ENCODE results near the gene CDIP1.
A peak's percentile ranks its signal among the peaks of the same experiment; 100 is the strongest.

The CDIP1 gene

DNA sequence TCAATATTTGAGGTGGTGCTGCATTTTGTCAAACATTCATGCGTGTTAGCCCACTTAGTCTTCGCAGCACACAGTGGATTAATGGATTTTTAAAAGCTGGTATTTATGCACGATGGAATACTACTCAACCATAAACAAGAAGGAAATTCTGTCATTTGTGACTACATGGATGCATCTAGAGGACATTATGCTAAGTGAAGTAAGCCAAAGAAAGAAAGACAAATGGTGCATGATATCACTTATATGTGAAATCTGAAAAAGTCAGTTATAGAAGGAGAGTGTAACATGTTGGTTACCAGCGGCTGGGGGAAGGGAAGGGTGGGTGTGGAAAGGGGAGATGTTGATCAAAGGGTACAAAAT, 39.4 kb downstream of the CDIP1 start:
- in situ Hi-C loops (cut with MboI; ENCODE audit: low pct_unique_long_range_greater_than_20kb, low sequenced_read_pairs), result no loop called here
- no peak for DNase-seq

GRCh38 chr16:4498546-4499195, 39.9 kb downstream of the CDIP1 start:
- in situ Hi-C loops (cut with MboI; ENCODE audit: low pct_unique_long_range_greater_than_20kb, low sequenced_read_pairs), result no loop called here
- DNase-seq, result no peak

DNA sequence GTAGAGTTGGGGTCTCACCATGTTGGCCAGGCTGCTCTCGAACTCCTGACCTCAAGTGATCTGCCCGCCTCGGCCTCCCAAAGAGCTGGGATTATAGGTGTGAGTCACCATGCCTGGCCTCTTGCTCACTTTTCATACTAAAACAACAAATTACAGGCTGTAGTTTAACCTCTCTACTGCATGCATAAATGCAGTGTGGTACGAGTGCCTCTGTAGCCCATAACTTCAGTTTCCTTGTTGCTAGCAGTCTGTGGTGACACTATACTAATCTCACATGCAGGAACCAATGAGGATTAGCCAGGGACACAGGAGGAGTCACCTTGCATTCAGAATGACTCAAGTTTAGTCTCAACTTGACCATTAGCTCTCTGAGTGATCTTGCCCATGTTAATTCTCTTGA, 42.3 kb downstream of the CDIP1 start:
- DNase-seq, result no peak

GRCh38 chr16:4495766-4496165, 42.8 kb downstream of the CDIP1 start:
- DNase-seq, result no peak
- in situ Hi-C loops (cut with MboI; ENCODE audit: low pct_unique_long_range_greater_than_20kb, low sequenced_read_pairs), result no loop called here

More for the DNA sequence above, 42.3 kb downstream of the CDIP1 start:
- in situ Hi-C loops (cut with MboI; ENCODE audit: low pct_unique_long_range_greater_than_20kb, low sequenced_read_pairs), result no loop called here

DNA sequence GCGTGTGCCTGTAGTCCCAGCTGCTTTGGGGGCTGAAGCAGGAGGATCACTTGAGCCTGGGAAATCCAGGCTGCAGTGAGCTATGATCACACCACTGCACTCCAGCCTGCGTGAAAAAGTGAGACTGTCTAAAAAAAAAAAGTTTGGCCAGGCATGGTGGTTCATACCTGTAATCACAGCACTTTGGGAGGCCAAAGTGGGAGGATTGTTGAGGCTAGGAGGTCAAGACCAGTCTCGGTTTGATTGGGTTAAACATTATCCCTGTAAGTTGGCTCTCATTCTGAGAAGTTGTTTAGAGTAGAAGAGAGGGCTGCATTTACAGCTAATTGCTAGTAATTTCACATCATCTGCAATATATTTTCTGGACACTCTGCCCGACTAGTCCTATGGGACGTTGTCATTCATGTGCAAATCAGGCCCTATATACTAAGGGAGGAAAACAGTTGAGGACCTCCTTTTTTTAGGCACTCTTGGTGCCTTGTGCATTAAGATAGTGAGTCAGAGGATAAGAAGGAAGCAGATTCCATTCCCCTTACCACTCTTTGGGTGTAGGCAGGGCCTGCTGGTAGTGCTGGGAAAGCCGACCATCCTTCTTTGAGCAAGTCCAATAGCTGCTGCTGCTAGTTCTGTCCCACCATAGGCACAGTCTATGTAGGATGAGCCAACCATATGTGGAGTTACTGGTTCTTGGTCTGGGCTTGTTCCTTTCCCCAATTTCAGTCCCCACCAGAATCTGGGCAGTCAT, 43.7 kb downstream of the CDIP1 start:
- in situ Hi-C loops (cut with MboI; ENCODE audit: low pct_unique_long_range_greater_than_20kb, low sequenced_read_pairs), result no loop called here
- DNase-seq, result no peak

DNA sequence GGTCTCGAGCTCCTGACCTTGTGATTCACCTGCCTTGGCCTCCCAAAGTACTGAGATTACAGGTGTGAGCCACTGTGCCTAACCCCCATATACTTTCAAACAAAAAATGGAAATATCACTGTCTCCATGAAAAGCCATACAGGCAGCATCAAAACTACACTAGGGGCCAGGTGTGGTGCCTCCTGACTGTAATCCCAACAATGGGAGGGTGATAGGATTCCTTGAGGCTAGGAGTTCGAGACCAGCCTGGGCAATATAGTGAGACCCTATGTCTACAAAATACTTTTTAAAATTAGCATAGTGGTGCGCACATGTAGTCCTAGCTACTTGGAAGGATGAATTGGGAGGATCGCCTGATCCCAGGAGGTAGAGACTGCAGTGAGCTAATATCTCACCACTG, 46.7 kb downstream of the CDIP1 start:
- in situ Hi-C loops (cut with MboI; ENCODE audit: low pct_unique_long_range_greater_than_20kb, low sequenced_read_pairs), result no loop called here

GRCh38 chr16:4489030-4489429, 49.5 kb downstream of the CDIP1 start:
- in situ Hi-C loops (cut with MboI; ENCODE audit: low pct_unique_long_range_greater_than_20kb, low sequenced_read_pairs), result no loop called here
- DNase-seq, result no peak

More for the DNA sequence above, 46.7 kb downstream of the CDIP1 start:
- no peak for DNase-seq

DNA sequence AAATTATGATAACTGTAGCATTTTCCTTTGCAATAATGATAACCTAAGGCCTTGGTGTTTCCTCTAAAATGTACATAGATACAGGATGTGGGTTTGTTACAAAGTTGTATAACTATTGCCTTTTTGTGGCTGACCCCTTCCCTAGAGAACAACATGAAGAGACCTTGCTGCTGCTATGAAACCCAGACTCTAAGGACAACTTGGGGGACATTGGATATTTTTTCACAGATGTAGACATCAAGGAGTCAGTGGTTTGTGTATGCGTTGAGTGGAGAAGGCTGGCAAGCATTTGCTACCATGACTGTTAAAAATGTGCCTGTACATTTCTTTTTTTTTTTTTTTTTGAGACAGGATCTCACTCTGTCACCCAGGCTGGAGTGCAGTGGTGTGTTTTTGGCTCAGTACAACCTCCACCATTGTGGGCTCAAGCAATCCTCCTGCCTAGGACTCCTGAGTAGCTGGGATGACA, 50.0 kb downstream of the CDIP1 start:
- in situ Hi-C loops (cut with MboI; ENCODE audit: low pct_unique_long_range_greater_than_20kb, low sequenced_read_pairs), result no loop called here
- DNase-seq, result no peak

GRCh38 chr16:4487955-4488498, 50.5 kb downstream of the CDIP1 start:
- in situ Hi-C loops (cut with MboI; ENCODE audit: low pct_unique_long_range_greater_than_20kb, low sequenced_read_pairs), result no loop called here
- no peak for DNase-seq

- in situ Hi-C loops (cut with MboI; ENCODE audit: low pct_unique_long_range_greater_than_20kb, low sequenced_read_pairs), result no loop called here
These were observed 52.3 kb downstream of the CDIP1 start for GRCh38 chr16:4486126-4486893.

GRCh38 chr16:4481963-4482362, 56.6 kb downstream of the CDIP1 start:
- in situ Hi-C loops (cut with MboI; ENCODE audit: low pct_unique_long_range_greater_than_20kb, low sequenced_read_pairs), result no loop called here

More at GRCh38 chr16:4486126-4486893, 52.3 kb downstream of the CDIP1 start:
- no peak for DNase-seq

GRCh38 chr16:4481526-4481925, 57.0 kb downstream of the CDIP1 start:
- in situ Hi-C loops (cut with MboI; ENCODE audit: low pct_unique_long_range_greater_than_20kb, low sequenced_read_pairs), result no loop called here
- DNase-seq, result no peak

More at GRCh38 chr16:4481963-4482362, 56.6 kb downstream of the CDIP1 start:
- no peak for DNase-seq

DNA sequence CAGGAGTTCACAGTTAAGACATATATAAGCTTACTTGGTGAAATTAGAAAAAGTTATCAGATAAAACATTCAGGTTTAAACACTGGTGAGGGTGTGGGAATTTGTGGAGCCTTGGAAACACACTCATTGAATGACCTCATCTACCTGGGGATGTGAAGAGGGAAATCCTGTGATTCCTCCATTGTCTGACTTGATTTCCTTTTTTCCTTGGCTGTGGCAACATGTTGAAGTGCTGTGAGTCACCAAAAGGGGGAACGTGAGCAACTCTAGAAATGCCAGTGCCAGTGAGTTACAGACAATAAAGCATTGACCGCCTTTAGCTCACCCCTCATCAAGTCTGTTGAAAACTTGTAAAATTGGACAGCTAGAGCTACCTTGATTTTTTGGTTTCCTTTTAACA, 60.6 kb downstream of the CDIP1 start:
- in situ Hi-C loops (cut with MboI; ENCODE audit: low pct_unique_long_range_greater_than_20kb, low sequenced_read_pairs), result no loop called here
- DNase-seq, result peak; percentile 53

GRCh38 chr16:4475880-4476788, 62.4 kb downstream of the CDIP1 start, which contains the start of gene HMOX2:
TSS of gene HMOX2 (plus strand) at chr16:4476398. CDS start at chr16:4505525, 29,127 bp downstream.
- peak; percentile 97 for DNase-seq
- in situ Hi-C loops (cut with MboI; ENCODE audit: low pct_unique_long_range_greater_than_20kb, low sequenced_read_pairs), result no loop called here

GRCh38 chr16:4474192-4474961, 64.2 kb downstream of the CDIP1 start, which contains the start of gene NMRAL1:
TSS of gene NMRAL1 (minus strand) at chr16:4474625. CDS start at chr16:4474132, 493 bp downstream.
- in situ Hi-C loops (cut with MboI; ENCODE audit: low pct_unique_long_range_greater_than_20kb, low sequenced_read_pairs), result no loop called here
- peak; percentile 96 for DNase-seq

GRCh38 chr16:4472880-4473279, 65.7 kb downstream of the CDIP1 start:
- in situ Hi-C loops (cut with MboI; ENCODE audit: low pct_unique_long_range_greater_than_20kb, low sequenced_read_pairs), result no loop called here
- DNase-seq, result no peak

- DNase-seq, result no peak
- in situ Hi-C loops (cut with MboI; ENCODE audit: low pct_unique_long_range_greater_than_20kb, low sequenced_read_pairs), result no loop called here
These were observed 66.7 kb downstream of the CDIP1 start for GRCh38 chr16:4471869-4472268.

DNA sequence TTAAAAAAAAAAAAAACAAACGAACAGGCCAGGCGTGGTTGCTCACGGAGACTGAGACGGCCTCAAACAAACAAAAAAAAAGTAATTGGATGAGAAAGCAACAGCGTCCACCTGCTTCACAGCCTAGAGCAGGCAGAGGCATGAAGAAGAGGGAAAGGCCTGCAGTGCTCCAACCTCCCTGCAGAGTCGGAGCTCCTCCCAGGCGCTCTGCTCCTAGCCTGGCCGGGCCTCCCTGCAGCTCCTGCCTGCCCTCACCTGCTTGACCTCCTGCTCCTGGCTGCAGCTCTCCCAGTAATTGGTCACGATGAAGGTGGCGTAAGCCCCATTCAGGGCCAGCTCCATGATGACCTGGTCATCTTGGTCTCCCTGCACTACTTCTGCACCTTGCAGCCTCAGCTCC, 69.6 kb downstream of the CDIP1 start:
- DNase-seq, result no peak
- in situ Hi-C loops (cut with MboI; ENCODE audit: low pct_unique_long_range_greater_than_20kb, low sequenced_read_pairs), result no loop called here
